CD1c-positive myeloid dendritic cell (primary cell): ENCODE data around the gene PRR3.
A peak's percentile ranks its signal among the peaks of the same experiment; 100 is the strongest.
"Not testable (repeated sequence)": the region's sequence is repeated elsewhere in the genome, so short reads cannot be mapped to it uniquely, and the experiment has no call there.

Experiments used
- DNase-seq: peaks from one replicate; pipeline ENCODE4 v3.0.0-alpha.2; 2016; ENCODE audit errors: extremely low spot score

Gene PRR3

GRCh38 chr6:30556906-30557682 lies at the start of gene PRR3:
Gene PRR3 (plus strand): TSS chr6:30557295. CDS start chr6:30557345, 50 bp downstream.
- peak; percentile 95 for DNase-seq

GRCh38 chr6:30507849-30508827 lies 49.0 kb upstream of the PRR3 start:
- peak; percentile 80 for DNase-seq

- DNase-seq: peak; percentile 84
Measured at GRCh38 chr6:30508890-30509736, 48.0 kb upstream of the PRR3 start.

GRCh38 chr6:30510419-30511168 lies 46.5 kb upstream of the PRR3 start:
- DNase-seq: no peak

- DNase-seq: no peak
Measured at GRCh38 chr6:30511169-30511546, 45.9 kb upstream of the PRR3 start.

- no peak for DNase-seq
Measured at GRCh38 chr6:30513451-30513850, 43.6 kb upstream of the PRR3 start.

- DNase-seq: no peak
Measured at GRCh38 chr6:30515106-30515505, 42.0 kb upstream of the PRR3 start.

- DNase-seq: peak; percentile 97
Measured at GRCh38 chr6:30515944-30516753, 40.9 kb upstream of the PRR3 start.

- not testable (repeated sequence) for DNase-seq
Measured at GRCh38 chr6:30516754-30517076, 40.4 kb upstream of the PRR3 start.

- DNase-seq: not testable (repeated sequence)
Measured at GRCh38 chr6:30517767-30518504, 39.2 kb upstream of the PRR3 start.

- DNase-seq: not testable (repeated sequence)
Measured at GRCh38 chr6:30518505-30519145, 38.5 kb upstream of the PRR3 start.

GRCh38 chr6:30520522-30520921 lies 36.6 kb upstream of the PRR3 start:
- DNase-seq: no peak

GRCh38 chr6:30521082-30521481 lies 36.0 kb upstream of the PRR3 start:
- not testable (repeated sequence) for DNase-seq

- DNase-seq: not testable (repeated sequence)
Measured at GRCh38 chr6:30521952-30522351, 35.1 kb upstream of the PRR3 start.

GRCh38 chr6:30526444-30526843 lies 30.7 kb upstream of the PRR3 start:
- not testable (repeated sequence) for DNase-seq

- DNase-seq: peak; percentile 69
Measured at GRCh38 chr6:30529349-30529875, 27.7 kb upstream of the PRR3 start.

- peak; percentile 62 for DNase-seq
Measured at GRCh38 chr6:30530014-30530413, 27.1 kb upstream of the PRR3 start.

GRCh38 chr6:30533460-30534294 lies 23.4 kb upstream of the PRR3 start:
- DNase-seq: no peak
